ENCODE results near the gene FFAR3.

The FFAR3 gene

GRCh38 chr19:35404879-35405622 lies 46.8 kb downstream of the FFAR3 start:
- no peak for DNase-seq

- no peak for DNase-seq
Measured at GRCh38 chr19:35407619-35408018, 49.4 kb downstream of the FFAR3 start.

GRCh38 chr19:35408284-35409171 lies 50.3 kb downstream of the FFAR3 start:
- no peak for DNase-seq

- DNase-seq: no peak
Measured at GRCh38 chr19:35409191-35409590, 50.9 kb downstream of the FFAR3 start.
